GM12891 (cell line): ENCODE data around the gene CBFA2T3.
A peak's percentile ranks its signal among the peaks of the same experiment; 100 is the strongest.

Experiments
- DNase-seq: peaks from one replicate; pipeline ENCODE4 v3.0.0; 2011; ENCODE audit warnings: low spot score; ENCODE audit not compliant: insufficient read length
- FAIRE-seq: peaks from 2 replicates; lab custom pipeline; 2011; peaks lifted over from hg19 to GRCh38; lab: Jason Lieb, UNC
- PAX5 ChIP-seq: IDR thresholded peaks from 2 replicates; pipeline ENCODE4 v1.6.1; 2011; ENCODE audit warnings: low read length, moderate library complexity, mild to moderate bottlenecking; ENCODE audit not compliant: insufficient read depth, severe bottlenecking
- POLR2A ChIP-seq: IDR thresholded peaks from 2 replicates; pipeline ENCODE4 v1.6.1; 2011; ENCODE audit warnings: low read depth, low read length, control low read depth
- POLR2AphosphoS5 ChIP-seq: IDR thresholded peaks from 2 replicates; pipeline ENCODE4 v1.6.1; 2011; ENCODE audit warnings: low read depth, low read length, control low read depth
- POU2F2 ChIP-seq: IDR thresholded peaks from 2 replicates; pipeline ENCODE4 v1.6.1; 2011; ENCODE audit warnings: low read depth, mild to moderate bottlenecking, control low read depth, low read length, moderate library complexity
- SPI1 ChIP-seq: IDR thresholded peaks from 2 replicates; pipeline ENCODE4 v1.6.1; 2011; ENCODE audit warnings: low read depth, low read length, control low read depth
- TAF1 ChIP-seq: IDR thresholded peaks from 2 replicates; pipeline ENCODE4 v1.6.1; 2011; ENCODE audit warnings: low read depth, low read length, control low read depth

The CBFA2T3 gene

DNA sequence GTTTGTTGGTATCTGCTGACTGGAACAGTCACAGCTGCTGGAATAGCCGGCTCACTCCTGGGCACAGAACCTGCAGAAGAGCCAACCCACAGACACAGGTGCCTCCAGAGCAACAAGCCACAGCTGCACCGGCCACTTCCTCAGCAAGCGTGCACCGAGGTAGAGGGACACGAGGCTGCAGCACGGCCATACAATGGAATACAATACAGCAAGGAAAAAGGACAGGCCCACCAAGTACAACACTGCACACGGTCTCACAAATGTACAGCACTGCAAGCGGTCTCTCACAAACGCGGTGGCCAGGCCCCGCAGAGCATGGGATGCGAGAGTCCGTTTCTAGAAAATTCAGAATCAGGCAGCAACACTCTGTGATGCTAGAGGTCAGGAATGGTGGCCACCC is 63.1 kb downstream of the CBFA2T3 start:
- no peak for FAIRE-seq
- no peak for TF ChIP-seq TAF1
- TF ChIP-seq PAX5, result no peak
- no peak for TF ChIP-seq SPI1
- TF ChIP-seq POLR2AphosphoS5, result no peak
- TF ChIP-seq POLR2A, result no peak
- TF ChIP-seq POU2F2, result no peak
- DNase-seq, result no peak

DNA sequence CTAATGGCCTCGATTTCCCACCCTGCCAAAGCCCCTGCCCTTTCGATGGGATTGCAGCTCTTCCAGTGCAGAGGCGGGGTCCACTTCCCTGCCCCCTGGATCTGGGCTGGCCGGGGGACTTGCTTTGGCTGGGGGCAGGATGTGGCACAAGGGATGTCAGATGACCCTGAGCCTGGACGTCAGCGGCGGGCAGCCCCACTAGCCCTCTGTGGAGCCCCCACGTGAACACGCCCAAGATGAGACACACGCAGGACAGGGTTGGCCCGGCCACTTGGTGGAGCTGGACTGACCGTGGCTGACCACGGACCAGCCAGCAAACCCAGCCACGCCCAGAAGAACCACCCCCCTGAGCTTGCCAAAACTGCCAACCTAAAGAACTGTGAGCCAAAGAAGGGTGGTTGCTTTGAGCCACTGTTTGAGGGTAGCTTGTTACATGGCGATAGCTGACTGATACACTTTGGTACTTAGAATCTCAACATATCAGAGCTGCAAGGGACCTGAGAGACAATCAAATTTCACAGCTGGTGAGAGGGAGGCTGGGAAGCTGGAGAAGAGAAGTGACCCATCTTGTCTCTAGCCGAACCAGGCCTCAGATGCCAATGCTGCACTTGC is 63.9 kb downstream of the CBFA2T3 start:
- FAIRE-seq (no peak), DNase-seq (no peak)
- TF ChIP-seq PAX5 (no peak), SPI1 (no peak), POLR2A (no peak), POU2F2 (no peak), TAF1 (no peak), POLR2AphosphoS5 (no peak)

DNA sequence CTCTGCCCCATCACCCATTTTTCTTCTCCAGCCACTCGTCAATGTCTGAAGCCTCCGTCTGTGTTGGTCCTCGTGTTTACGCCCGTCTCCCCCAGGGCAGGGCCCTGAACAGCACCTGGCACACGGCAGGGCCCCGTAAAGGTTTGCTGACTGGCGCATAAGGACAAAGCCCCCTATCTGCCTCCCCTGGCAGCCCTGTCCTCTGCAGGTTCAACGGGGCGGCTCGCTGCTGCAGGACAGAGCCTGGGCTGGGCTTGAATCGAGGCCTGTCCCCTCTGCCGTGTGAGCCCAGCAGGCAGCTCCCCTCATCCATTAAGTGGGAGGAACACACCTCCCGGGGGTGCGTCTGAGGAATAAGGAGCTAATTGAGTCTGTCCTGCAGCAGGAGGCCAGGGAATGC is 64.5 kb downstream of the CBFA2T3 start:
- TF ChIP-seq SPI1, result no peak
- TF ChIP-seq PAX5, result no peak
- TF ChIP-seq POU2F2, result no peak
- TF ChIP-seq TAF1, result no peak
- TF ChIP-seq POLR2AphosphoS5, result no peak
- no peak for TF ChIP-seq POLR2A
- DNase-seq, result no peak
- no peak for FAIRE-seq

DNA sequence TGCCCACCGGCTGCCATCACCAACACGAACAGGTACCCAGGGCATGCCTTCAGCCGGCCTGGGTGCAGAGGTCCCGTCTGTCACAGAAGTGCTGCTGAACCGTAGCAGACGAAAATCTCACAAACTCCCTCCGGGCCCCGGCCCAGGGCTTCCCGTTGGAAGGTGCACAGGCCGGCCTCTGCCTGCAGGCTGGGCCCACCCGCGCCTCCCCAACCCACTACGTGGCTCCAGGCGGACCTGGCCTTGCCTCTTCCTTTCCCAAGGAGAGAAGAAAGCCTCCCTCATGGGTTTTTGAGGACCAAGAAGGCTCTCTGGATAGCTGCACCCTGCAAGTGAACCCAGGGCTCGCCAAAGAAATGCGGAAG is 65.1 kb downstream of the CBFA2T3 start:
- TF ChIP-seq PAX5, result no peak
- TF ChIP-seq SPI1, result no peak
- DNase-seq (no peak), FAIRE-seq (no peak)

DNA sequence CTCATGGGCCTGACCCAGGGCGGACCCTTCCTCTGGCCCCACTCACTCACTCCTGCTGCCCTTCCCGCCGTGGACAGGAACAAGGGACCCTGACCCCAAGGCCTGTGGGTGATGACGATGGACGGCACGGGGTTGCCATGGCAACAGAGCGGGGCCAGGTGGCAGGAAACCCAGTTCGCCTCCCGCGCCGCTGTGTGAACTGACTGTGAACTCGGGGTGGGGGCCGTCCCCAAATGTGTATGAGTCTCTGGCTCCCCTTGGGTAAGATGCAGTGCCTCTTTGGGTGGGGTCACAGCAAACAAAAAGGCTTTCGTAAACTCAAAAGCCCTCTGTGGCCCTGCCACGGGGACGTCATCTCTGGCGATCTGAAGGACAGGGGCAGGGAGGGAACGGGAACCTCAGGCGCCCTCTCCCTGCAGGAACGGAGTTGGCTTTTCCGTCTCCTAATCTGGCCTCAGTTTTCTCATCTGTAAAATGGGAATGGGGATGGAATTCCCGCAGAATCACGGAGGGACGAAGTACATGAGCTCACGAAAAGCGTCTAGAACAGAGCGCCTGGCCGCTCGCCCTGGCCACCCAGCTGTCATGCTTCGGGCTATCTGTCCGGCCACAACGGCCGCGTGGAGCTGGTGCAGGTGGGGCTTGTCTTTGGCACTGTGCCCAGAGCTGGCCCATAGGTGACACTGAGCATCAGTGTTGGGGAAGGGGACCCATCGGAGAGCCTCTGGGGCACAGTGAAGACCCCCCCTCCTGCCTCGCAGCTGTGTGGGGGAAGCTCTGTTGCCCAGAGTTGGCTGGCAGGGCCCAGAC is 65.7 kb downstream of the CBFA2T3 start:
- DNase-seq (peak; percentile 64), FAIRE-seq (peak; percentile 9)
- TF ChIP-seq PAX5, result no peak
- TF ChIP-seq TAF1, result no peak
- TF ChIP-seq SPI1, result no peak

DNA sequence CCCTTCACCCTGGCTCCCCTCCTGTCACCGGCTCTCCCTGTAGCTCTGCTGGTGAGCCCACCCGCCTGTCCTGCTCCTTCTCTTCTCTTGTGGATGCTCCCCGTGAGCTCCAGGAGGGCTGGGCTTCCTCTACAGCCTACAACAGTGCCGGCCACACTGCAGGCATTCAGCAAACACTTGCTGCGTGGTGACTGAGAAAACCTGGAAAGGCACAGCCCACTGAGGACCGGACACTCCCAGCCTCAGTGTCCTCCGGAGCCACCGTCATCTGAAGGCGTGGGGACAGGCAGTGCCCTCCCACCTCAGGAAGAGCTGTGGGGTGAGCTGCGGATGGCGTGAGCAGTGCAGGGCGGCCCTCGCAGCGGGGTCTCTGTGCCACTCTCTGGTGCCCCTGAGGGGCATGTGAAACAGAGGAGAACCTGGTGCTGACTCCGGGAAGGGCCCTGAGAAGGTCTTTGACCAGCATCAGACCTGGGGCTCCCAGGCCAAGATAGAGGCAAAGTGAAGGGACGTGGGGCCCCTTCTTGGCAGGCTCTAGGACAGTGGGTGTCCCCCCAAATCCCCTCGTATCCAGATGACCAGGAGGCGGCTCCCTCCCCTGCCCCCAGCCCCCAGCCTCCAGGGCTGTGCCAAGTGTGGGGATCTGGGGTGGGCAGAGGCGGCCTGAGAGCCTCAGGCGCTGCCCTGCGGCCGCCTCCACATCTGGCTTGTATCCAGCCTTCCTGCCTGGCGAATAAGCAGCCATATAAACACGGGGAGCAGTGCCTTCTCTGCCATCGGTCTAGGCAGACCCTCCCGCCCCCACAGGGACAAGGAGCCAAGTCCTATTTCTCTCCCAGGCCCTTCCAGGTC is 66.5 kb downstream of the CBFA2T3 start:
- TF ChIP-seq SPI1, result no peak
- no peak for TF ChIP-seq PAX5
- TF ChIP-seq TAF1, result no peak
- no peak for TF ChIP-seq POLR2A
- TF ChIP-seq POU2F2, result no peak
- no peak for TF ChIP-seq POLR2AphosphoS5
- DNase-seq (no peak), FAIRE-seq (no peak)

DNA sequence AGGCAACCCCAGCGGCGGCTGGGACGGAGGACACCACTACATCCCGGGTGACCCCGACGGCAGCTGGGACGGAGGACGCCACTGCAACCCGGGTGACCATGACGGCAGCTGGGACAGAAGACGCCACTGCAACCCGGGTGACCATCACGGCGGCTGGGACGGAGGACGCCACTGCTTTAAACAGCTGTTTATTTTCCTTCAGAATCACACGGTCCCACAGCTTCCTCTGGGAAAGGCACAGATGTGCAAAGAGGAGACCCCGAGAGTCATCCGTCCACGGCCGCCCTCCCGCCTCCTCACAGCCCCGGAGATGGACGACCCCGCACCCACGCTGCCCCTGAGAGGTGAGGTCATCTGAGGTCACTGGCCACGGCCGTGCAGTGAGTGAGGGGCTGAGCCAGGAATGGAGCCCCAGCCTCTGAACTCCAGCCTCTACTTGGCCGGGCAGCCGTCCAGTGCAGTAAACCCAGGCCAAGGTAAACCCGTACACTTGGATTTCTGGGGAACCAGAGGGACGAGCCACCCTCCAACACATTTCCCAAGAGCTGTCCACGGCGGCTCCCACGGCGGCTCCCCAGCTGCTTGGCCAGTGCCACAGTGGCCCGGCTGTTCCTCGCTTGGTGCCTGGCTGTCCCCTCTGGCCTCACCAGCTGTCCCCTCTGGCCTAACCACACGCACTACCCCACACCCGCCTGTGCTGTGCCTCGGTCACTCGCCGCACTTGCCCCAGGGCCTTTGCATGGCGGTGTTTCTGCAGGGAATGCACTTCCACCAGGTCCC is 67.4 kb downstream of the CBFA2T3 start:
- FAIRE-seq (no peak), DNase-seq (no peak)
- no peak for TF ChIP-seq POLR2A
- no peak for TF ChIP-seq PAX5
- no peak for TF ChIP-seq TAF1
- no peak for TF ChIP-seq POU2F2
- no peak for TF ChIP-seq POLR2AphosphoS5
- TF ChIP-seq SPI1, result no peak

DNA sequence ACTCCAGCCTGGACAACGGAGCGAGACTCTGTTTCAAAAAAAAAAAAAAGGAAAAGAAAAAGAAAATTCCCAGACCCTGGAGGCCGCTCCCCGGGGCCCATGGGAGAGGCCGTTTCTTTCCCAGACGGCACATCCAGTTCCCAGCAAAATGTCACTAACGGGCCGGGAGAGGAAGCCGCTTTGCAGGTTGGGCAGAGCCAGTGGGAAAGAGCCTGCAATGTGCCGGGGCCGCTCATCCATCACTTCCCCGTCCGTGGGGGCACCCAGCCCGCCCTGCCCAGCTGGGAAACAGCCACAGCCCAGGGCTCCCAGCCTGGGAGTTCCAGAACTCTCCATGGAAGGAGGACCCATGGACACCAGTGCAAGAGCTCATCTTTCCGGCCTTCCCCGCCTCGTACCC is 68.7 kb downstream of the CBFA2T3 start:
- no peak for FAIRE-seq
- no peak for DNase-seq
- TF ChIP-seq TAF1 (no peak), PAX5 (no peak), SPI1 (no peak), POLR2A (no peak), POU2F2 (no peak), POLR2AphosphoS5 (no peak)
